SK-N-SH (cell line): ENCODE data around the gene ALDH9A1.

Experiments used
- EP300 ChIP-seq, 2 experiments: IDR thresholded peaks; 2 replicates each; pipeline versions ENCODE4 v1.4.0 to v1.6.1; 2012; ENCODE audit warnings: borderline replicate concordance in 1 of 2, low read depth in 1 of 2, low read length in 1 of 2
- FOXJ3 ChIP-seq: sonication (generic); formaldehyde crosslinking; IDR thresholded peaks from 2 replicates; pipeline ENCODE4 v1.5.1; 2020; ENCODE audit warnings: mild to moderate bottlenecking, missing genetic modification reagents
- TF ChIP-seq, protein P1 (sequence below): fragments of 200-600 bp; sonication (generic); IDR thresholded peaks from 2 replicates; pipeline ENCODE4 v1.6.1; 2017; ENCODE audit warnings: antibody characterized with exemption, mild to moderate bottlenecking, moderate library complexity

DNA sequence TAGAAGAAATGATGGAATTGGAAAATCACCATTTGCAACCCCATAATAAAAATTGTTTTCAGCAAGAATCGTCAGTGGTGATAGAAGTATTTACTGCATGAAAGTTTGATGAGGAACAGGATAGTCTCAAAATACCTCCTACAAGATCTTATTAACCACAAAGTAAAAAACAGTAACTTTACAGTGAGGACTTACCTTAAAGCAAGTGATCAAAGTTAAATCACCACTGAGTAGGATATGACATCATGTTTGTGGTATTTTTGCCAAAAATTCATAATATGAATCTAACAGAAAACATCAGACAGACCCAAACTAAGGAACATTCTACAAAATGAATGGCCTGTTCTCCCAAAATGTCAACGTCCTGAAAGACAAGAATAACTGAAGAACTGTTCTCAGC lies 19.9 kb downstream of the ALDH9A1 start:
- TF ChIP-seq EP300 (IDR thresholded peaks at IDR 0.05; ENCODE audit: borderline replicate concordance in 1 of 2, low read depth in 1 of 2, low read length in 1 of 2) (no peak), FOXJ3 (CRISPR knock-in tag) (no peak)
- TF ChIP-seq, protein P1, sequence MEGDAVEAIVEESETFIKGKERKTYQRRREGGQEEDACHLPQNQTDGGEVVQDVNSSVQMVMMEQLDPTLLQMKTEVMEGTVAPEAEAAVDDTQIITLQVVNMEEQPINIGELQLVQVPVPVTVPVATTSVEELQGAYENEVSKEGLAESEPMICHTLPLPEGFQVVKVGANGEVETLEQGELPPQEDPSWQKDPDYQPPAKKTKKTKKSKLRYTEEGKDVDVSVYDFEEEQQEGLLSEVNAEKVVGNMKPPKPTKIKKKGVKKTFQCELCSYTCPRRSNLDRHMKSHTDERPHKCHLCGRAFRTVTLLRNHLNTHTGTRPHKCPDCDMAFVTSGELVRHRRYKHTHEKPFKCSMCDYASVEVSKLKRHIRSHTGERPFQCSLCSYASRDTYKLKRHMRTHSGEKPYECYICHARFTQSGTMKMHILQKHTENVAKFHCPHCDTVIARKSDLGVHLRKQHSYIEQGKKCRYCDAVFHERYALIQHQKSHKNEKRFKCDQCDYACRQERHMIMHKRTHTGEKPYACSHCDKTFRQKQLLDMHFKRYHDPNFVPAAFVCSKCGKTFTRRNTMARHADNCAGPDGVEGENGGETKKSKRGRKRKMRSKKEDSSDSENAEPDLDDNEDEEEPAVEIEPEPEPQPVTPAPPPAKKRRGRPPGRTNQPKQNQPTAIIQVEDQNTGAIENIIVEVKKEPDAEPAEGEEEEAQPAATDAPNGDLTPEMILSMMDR = no peak
